ENCODE results near the gene STPG1. TPM values are rescaled to one million over a fixed set of nuclear protein-coding genes. Genes with fewer than 3 reads are reported as not detected.

STPG1 gene
- total RNA-seq, 2 donors from 2014 or later, result 9.8 to 10.8 TPM

DNA sequence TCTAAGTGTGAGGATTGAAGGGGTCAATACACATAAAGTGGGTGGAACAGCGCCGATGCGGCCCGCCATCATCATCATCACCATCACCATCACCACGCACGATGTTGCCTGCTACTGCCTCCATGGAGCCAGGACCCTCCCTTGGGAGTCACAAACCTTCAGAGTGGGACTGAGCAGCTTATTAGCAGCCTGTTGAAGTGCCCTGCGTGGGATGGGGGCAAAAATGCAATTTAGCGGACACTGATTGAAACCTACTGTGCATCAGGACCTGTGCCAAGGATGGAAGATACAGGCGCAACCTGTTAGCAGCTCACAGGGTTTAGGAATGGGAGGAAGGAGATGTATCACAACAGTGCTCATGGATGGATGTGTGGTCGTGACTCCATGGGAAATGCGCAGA, 26.7 kb downstream of the STPG1 start:
- H3K27me3 ChIP-seq (replicated peaks; ENCODE audit: insufficient read depth), result no peaks in the 10 kb centered on the region
- H3K9me3 ChIP-seq, result no peaks in the 10 kb centered on the region
- intact Hi-C loops (cut with DNase I), result loop anchor here (10.0 kb wide), 1 partner anchor 312 kb away; no protein-coding TSS in a partner anchor
- 91% methylated on average over 11 of the region's 11 CpGs for WGBS
- no peak overlapping the region for H3K27ac ChIP-seq
- H3K4me1 ChIP-seq (replicated peaks), result peaks cover 2% of the 10 kb centered on the region
- DNase-seq (ENCODE audit: low spot score), result no peak
- no peak overlapping the region for H3K4me3 ChIP-seq
- TF ChIP-seq POLR2AphosphoS5 (IDR thresholded peaks at IDR 0.05) (no peak), POLR2A (IDR thresholded peaks at IDR 0.05) (no peak)
- TF ChIP-seq, protein P1, sequence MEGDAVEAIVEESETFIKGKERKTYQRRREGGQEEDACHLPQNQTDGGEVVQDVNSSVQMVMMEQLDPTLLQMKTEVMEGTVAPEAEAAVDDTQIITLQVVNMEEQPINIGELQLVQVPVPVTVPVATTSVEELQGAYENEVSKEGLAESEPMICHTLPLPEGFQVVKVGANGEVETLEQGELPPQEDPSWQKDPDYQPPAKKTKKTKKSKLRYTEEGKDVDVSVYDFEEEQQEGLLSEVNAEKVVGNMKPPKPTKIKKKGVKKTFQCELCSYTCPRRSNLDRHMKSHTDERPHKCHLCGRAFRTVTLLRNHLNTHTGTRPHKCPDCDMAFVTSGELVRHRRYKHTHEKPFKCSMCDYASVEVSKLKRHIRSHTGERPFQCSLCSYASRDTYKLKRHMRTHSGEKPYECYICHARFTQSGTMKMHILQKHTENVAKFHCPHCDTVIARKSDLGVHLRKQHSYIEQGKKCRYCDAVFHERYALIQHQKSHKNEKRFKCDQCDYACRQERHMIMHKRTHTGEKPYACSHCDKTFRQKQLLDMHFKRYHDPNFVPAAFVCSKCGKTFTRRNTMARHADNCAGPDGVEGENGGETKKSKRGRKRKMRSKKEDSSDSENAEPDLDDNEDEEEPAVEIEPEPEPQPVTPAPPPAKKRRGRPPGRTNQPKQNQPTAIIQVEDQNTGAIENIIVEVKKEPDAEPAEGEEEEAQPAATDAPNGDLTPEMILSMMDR (IDR thresholded peaks at IDR 0.05), result no peak
- H3K36me3 ChIP-seq, result no peaks in the 10 kb centered on the region

DNA sequence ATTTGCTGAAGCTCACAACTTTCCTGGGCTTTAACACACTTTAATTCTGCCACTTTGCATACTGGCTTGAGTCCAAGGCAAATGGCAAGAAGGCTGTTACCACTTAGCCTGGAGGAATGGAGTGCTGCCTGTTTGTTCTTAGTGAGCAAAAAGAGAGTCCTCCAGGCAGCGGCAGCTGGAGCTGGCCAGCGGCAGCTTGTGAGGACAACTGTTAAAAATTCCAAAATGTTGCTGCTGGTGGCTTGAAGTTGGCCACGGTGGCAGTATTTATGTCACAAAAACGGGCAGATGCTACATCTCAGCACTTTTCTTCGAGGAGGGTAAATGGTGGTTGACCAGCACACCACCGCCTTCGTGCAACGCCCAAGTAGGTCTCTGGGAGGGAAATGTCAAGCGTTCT, 27.3 kb downstream of the STPG1 start:
- no peak for TF ChIP-seq POLR2AphosphoS5 (IDR thresholded peaks at IDR 0.05)
- TF ChIP-seq, protein P1 (IDR thresholded peaks at IDR 0.05), result no peak
- no peak for TF ChIP-seq POLR2A (IDR thresholded peaks at IDR 0.05)
- 66% methylated on average over 9 of the region's 9 CpGs for WGBS
- Histone ChIP-seq H3K27me3 (replicated peaks; ENCODE audit: insufficient read depth) (no peaks in the 10 kb centered on the region), H3K9me3 (no peaks in the 10 kb centered on the region), H3K36me3 (no peaks in the 10 kb centered on the region), H3K4me1 (replicated peaks) (peaks cover 2% of the 10 kb centered on the region), H3K27ac (no peak overlapping the region), H3K4me3 (no peak overlapping the region)
- DNase-seq (ENCODE audit: low spot score), result no peak
- intact Hi-C loops (cut with DNase I), result loop anchor here (10.0 kb wide), 1 partner anchor 311 kb away; no protein-coding TSS in a partner anchor

DNA sequence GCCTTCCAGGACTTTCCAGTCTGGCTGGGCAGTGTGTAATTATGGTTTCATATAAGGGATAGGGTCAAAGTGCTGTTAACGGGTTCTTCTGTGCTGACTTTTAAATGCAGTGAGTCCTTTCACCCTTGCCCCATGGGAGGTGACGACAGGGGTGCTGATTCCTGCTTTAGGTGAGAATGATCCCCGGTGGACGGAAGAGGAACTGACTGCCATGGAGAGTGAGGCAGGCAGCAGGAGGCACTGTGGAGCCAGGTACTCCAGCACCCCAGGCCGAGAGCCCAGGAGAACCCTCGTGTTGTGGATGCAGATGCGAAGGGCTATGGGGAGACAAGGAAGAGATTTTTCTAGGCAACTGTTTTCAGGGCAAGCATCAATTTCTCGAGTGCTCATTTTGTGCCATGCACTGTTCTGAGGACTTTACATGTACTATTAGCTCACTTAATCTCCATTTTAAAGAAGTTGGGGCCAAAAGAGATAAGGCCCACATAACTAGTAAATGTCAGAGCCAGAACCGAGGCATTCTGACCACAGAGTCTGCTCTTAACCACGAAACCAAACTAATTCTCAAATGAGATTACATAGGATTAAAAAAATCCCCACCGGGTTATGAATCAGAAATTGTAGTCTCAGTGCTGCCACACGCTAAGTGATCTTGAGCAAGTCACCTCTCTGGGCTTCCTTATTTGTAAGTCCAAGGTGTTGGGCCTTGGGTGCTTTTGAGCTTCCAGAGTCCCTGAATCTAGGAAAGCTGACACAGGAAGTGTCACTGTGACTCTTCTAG, 28.2 kb downstream of the STPG1 start:
- Histone ChIP-seq H3K9me3 (no peaks in the 10 kb centered on the region), H3K4me3 (no peak overlapping the region), H3K4me1 (replicated peaks) (peaks cover 2% of the 10 kb centered on the region), H3K27ac (peak overlapping the region in 1 of 2 donors; percentile 51), H3K36me3 (no peaks in the 10 kb centered on the region), H3K27me3 (replicated peaks; ENCODE audit: insufficient read depth) (no peaks in the 10 kb centered on the region)
- WGBS, result 87% methylated on average over 12 of the region's 12 CpGs
- TF ChIP-seq, protein P1 (IDR thresholded peaks at IDR 0.05), result peak in 1 of 4 experiments; percentile 10
- no peak for TF ChIP-seq POLR2AphosphoS5 (IDR thresholded peaks at IDR 0.05)
- intact Hi-C loops (cut with DNase I), result loop anchor here (10.0 kb wide), 1 partner anchor 311 kb away; no protein-coding TSS in a partner anchor
- DNase-seq (ENCODE audit: low spot score), result no peak

DNA sequence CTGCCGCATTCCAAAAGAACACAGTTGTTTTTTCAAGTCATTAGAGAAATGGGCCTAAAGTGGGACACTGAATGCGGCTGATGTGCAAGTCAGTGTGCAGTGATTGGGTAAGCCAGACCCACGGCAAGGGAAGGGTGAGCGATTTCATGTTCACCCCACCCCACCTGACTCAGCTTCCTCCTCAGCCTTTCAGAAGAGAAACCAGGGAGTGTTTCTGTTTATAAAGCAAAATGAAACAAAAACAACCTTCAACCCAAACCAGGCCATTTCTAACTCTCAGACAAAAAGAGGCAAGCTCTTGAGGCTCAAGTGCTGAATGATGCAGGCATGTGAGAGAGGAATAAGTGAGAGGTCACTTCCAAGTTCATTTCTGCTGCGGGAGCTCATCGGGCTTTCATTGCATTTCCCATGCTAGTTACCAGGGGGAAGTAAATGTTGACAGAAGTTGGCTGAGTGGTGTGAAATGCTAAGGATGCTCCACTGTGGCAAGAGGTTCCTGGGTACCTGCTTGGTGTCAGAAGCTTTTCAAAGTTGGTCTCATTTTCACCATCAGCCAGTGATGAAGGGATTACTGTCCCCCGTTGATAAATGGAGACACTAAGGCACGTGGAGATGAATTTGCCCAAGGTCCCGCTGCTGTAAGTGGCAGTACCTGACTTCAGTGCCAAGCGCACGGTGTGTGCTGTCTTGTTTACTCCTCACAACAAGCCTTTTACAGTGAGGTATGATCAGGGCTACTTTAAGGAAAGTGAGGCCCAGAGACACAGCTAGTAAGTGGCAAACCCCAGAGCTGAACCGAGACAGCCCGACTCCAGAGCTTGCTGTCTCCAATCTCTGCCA, 29.1 kb downstream of the STPG1 start:
- Histone ChIP-seq H3K4me3 (no peak overlapping the region), H3K9me3 (no peaks in the 10 kb centered on the region), H3K27ac (peak overlapping the region in 1 of 2 donors; percentile 51), H3K27me3 (replicated peaks; ENCODE audit: insufficient read depth) (no peaks in the 10 kb centered on the region), H3K4me1 (replicated peaks) (peaks cover 2% of the 10 kb centered on the region), H3K36me3 (no peaks in the 10 kb centered on the region)
- WGBS, result 81% methylated on average over 13 of the region's 13 CpGs
- intact Hi-C loops (cut with DNase I), result loop anchor here (10.0 kb wide), 1 partner anchor 310 kb away; no protein-coding TSS in a partner anchor
- peak; percentile 71 for DNase-seq (ENCODE audit: low spot score)
- peak; percentile 79 for TF ChIP-seq POLR2AphosphoS5 (IDR thresholded peaks at IDR 0.05)
- no peak for TF ChIP-seq POLR2A (IDR thresholded peaks at IDR 0.05)

DNA sequence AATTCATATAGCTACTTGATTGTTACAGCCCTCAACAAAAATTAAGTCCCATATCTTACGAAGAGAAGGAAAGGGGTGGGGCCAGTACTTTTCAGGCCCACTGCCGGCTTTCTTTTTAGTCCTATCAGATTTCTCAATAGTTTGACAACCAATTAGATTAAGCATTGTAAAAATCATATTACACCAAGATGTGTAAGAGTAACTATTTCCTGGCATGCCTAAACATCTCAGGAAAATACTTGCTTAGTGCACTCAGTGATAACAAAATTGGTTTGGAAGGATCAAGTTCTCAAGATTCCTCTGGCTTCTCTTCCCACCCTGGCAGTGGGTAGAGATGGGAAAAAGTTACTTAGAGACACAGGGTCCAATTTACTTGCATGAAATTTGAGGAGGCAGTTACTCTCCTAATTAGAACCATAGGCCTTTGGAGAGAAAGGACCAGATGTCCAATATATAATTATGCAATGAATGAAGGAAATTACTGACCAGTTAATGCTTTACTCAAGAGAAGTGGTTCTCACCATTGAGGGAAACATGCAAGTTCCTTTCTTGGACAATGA, 30.1 kb downstream of the STPG1 start:
- intact Hi-C loops (cut with DNase I), result loop anchor here (10.0 kb wide), 1 partner anchor 309 kb away; no protein-coding TSS in a partner anchor
- Histone ChIP-seq H3K27ac (no peak overlapping the region), H3K9me3 (no peaks in the 10 kb centered on the region), H3K36me3 (no peaks in the 10 kb centered on the region), H3K27me3 (replicated peaks; ENCODE audit: insufficient read depth) (no peaks in the 10 kb centered on the region), H3K4me3 (no peak overlapping the region), H3K4me1 (replicated peaks) (no peaks in the 10 kb centered on the region)
- TF ChIP-seq POLR2AphosphoS5 (IDR thresholded peaks at IDR 0.05) (no peak), POLR2A (IDR thresholded peaks at IDR 0.05) (no peak)
- TF ChIP-seq, protein P1 (IDR thresholded peaks at IDR 0.05), result no peak
- DNase-seq (ENCODE audit: low spot score), result no peak
- 82% methylated on average over 2 of the region's 2 CpGs for WGBS
